Mesothelial cell of epicardium (in vitro differentiated cells): ENCODE data around the gene CCDC175. TPM values are rescaled to one million over a fixed set of nuclear protein-coding genes. Genes with fewer than 3 reads are reported as not detected.

Source experiments
- DNase-seq, 2 experiments: peaks; one replicate each; pipeline ENCODE4 v3.0.0; 2021; ENCODE audit warnings: low spot score in 2 of 2; ENCODE audit not compliant: unreplicated experiment in 2 of 2
- H3K27ac Mint-ChIP-seq: 2 replicates; pipeline ENCODE4 v1.8.0; 2021; ENCODE audit warnings: mixed read lengths
- H3K27me3 Mint-ChIP-seq: 2 replicates; pipeline ENCODE4 v1.8.0; 2021; ENCODE audit warnings: low read depth, mixed read lengths
- H3K36me3 Mint-ChIP-seq: 2 replicates; pipeline ENCODE4 v1.8.0; 2021; ENCODE audit warnings: mixed read lengths
- H3K4me1 Mint-ChIP-seq: 2 replicates; pipeline ENCODE4 v1.8.0; 2021; ENCODE audit warnings: mixed read lengths
- H3K4me3 Mint-ChIP-seq: 2 replicates; pipeline ENCODE4 v1.8.0; 2021; ENCODE audit warnings: mild to moderate bottlenecking, moderate library complexity, mixed read lengths
- H3K9me3 Mint-ChIP-seq: 2 replicates; pipeline ENCODE4 v1.8.0; 2021; ENCODE audit warnings: mixed read lengths
- total RNA-seq: library from RNA; stranded (reverse); gene quantifications from 3 replicates; pipeline ENCODE4 v1.2.1, GENCODE V29; 2021
- TF ChIP-seq, protein P1 (sequence below): fragments of 200-600 bp; sonication (generic); IDR thresholded peaks from one replicate; pipeline ENCODE4 v1.5.0; 2021; ENCODE audit warnings: antibody characterized with exemption; ENCODE audit not compliant: unreplicated experiment

Gene CCDC175
- total RNA-seq, 1 donor from 2014 or later, result 0.16 TPM

DNA sequence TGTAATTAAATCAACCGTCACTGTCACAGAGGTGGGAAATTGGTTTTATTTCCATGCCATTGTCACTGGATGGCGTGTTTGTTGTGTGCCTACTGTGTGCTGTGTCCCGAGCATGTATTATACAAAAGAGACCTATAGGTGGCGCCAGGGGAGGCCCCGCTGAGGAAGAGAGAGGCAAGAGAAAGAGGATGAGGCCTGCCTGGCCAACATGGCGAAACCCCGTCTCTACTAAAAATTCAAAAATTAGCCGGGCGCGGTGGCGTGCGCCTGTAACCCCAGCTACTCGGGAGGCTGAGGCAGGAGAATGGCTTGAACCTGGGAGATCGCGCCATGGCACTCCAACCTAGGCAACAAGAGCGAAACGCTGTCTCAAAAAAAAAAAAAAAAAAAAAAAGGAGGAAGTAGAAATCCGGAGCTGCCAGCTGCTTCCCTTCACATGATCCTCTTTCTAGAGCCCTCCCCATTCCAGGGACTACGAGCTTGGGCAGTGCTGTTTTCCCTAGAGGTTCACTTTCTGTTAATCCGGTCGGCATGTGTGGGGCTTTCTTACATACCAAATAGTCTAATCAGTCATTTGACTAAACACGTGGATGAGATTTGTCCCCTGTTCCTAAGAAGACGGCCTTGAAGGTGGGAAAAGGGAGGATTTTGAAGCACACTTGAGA is 6.4 kb upstream of the CCDC175 start:
- TF ChIP-seq, protein P1, sequence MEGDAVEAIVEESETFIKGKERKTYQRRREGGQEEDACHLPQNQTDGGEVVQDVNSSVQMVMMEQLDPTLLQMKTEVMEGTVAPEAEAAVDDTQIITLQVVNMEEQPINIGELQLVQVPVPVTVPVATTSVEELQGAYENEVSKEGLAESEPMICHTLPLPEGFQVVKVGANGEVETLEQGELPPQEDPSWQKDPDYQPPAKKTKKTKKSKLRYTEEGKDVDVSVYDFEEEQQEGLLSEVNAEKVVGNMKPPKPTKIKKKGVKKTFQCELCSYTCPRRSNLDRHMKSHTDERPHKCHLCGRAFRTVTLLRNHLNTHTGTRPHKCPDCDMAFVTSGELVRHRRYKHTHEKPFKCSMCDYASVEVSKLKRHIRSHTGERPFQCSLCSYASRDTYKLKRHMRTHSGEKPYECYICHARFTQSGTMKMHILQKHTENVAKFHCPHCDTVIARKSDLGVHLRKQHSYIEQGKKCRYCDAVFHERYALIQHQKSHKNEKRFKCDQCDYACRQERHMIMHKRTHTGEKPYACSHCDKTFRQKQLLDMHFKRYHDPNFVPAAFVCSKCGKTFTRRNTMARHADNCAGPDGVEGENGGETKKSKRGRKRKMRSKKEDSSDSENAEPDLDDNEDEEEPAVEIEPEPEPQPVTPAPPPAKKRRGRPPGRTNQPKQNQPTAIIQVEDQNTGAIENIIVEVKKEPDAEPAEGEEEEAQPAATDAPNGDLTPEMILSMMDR, result no peak
- no peaks in the 10 kb centered on the region for H3K9me3 Mint-ChIP-seq
- peaks cover 6% of the 10 kb centered on the region for H3K27me3 Mint-ChIP-seq
- DNase-seq, result no peak
- H3K4me1 Mint-ChIP-seq, result no peaks in the 10 kb centered on the region
- no peak overlapping the region for H3K27ac Mint-ChIP-seq
- H3K4me3 Mint-ChIP-seq, result no peak overlapping the region
- no peaks in the 10 kb centered on the region for H3K36me3 Mint-ChIP-seq

DNA sequence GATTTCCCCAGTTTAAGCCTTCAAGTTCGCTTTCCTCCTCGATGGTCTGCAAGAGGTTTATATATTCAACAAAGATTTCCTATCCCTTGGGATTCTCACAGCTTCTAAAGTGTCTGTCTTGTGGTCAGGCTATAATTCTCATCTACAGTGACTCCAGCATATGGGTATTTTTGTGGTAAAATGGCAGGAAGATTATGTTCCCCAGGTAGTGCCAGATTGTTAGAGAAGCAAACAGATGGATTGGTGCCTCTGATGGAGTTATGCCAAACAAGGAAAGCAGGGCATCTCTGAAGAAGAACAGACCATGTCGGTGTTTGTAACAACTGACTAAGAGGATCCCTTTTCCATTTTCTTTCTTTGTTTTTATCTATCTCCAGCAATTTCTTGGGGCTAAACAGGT is 5.5 kb upstream of the CCDC175 start:
- Mint-ChIP-seq H3K27me3 (peaks cover 6% of the 10 kb centered on the region), H3K4me1 (no peaks in the 10 kb centered on the region), H3K4me3 (no peak overlapping the region), H3K36me3 (no peaks in the 10 kb centered on the region), H3K9me3 (no peaks in the 10 kb centered on the region), H3K27ac (no peak overlapping the region)
- no peak for DNase-seq
- TF ChIP-seq, protein P1, result no peak

DNA sequence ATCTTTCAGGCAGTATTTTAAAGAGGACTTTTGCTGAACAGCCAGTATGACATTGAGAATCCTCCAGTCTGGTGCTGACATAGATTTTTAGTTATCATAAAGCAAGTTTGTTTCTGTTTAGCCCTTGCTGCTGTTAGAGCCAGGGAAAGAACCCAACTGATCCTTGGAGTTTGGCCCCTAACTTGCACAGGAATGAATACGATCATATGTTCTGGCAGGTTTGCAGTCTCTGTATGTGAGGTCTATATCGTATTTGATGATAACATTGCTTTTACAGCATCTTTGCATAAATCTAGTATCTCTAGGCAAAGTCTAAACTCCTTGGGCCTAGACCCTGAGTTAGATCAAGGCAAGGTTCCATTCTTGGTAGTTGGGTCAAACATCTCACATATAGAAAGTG is 4.3 kb upstream of the CCDC175 start:
- Mint-ChIP-seq H3K9me3 (no peaks in the 10 kb centered on the region), H3K27ac (no peak overlapping the region), H3K36me3 (no peaks in the 10 kb centered on the region), H3K4me3 (no peak overlapping the region), H3K27me3 (peaks cover 6% of the 10 kb centered on the region), H3K4me1 (peaks cover 6% of the 10 kb centered on the region)
- DNase-seq, result no peak
- TF ChIP-seq, protein P1, result no peak

DNA sequence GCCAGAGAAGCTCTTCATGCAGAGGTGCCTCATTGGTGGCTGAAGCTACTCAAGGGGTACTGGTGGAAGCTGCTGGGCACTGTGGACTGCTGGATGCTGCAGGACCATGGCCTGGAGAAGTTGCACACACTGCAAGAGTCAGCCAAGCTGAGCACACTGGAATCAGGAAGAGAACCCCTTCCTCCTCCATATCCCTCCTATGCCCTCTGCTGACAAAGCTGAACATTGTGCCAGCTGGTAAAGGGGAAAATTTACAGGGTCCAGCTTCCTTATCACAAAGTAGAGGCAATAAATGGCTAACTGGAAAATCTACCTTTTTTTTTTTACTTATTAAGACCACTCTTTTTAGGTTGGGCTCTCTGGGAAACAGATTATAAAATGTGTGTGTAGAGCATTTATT is 6.5 kb downstream of the CCDC175 start:
- peaks cover 23% of the 10 kb centered on the region for H3K27me3 Mint-ChIP-seq
- TF ChIP-seq, protein P1, result no peak
- no peak for DNase-seq
- H3K27ac Mint-ChIP-seq, result no peak overlapping the region
- peaks cover 5% of the 10 kb centered on the region for H3K9me3 Mint-ChIP-seq
- H3K36me3 Mint-ChIP-seq, result no peaks in the 10 kb centered on the region
- no peak overlapping the region for H3K4me3 Mint-ChIP-seq
- H3K4me1 Mint-ChIP-seq, result peaks cover 8% of the 10 kb centered on the region

DNA sequence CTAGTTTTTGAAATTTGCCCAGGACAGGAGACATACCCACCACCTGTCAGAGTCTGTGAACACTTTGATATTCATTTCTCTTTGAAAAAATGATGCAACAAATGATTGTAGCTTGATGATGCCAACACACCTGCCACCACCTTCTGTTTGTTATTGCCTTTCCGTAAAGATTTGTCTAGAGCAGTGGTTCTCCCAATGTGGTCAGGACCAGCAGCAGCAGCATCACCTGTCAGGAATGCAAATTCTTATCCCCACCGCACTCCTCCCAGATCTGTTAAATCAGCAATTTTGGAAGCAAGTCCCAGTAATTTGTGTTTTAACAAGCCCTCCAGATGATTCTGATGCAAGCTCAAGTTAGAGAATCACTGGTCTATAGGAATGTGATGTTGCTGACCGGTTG is 9.9 kb downstream of the CCDC175 start:
- Mint-ChIP-seq H3K4me3 (no peak overlapping the region), H3K36me3 (no peaks in the 10 kb centered on the region), H3K27me3 (peaks cover 28% of the 10 kb centered on the region), H3K4me1 (peaks cover 3% of the 10 kb centered on the region), H3K27ac (no peak overlapping the region), H3K9me3 (peaks cover 5% of the 10 kb centered on the region)
- TF ChIP-seq, protein P1, result no peak
- DNase-seq, result no peak
